22Rv1 (cell line): ENCODE data around the gene PIGR.

Source experiments
- CTCF ChIP-seq: fragments of 450-650 bp; IDR thresholded peaks from 2 replicates; pipeline ENCODE4 v1.5.1; 2017; ENCODE audit warnings: mild to moderate bottlenecking
- ZFX ChIP-seq: fragments of 450-650 bp; IDR thresholded peaks from 2 replicates; pipeline ENCODE4 v1.6.1; 2017; ENCODE audit warnings: antibody characterized with exemption, borderline replicate concordance

- TF ChIP-seq CTCF (no peak), ZFX (no peak)
These were observed 54.9 kb downstream of the PIGR start for GRCh38 chr1:206891412-206891811.
